Fibroblast of skin of abdomen (primary cell): ENCODE data around the gene MFAP1.
A peak's percentile ranks its signal among the peaks of the same experiment; 100 is the strongest.
"Not testable (repeated sequence)": the region's sequence is repeated elsewhere in the genome, so short reads cannot be mapped to it uniquely, and the experiment has no call there.

Experiments
- DNase-seq: peaks from one replicate; pipeline ENCODE4 v3.0.0-alpha.2; 2013

MFAP1 gene

DNA sequence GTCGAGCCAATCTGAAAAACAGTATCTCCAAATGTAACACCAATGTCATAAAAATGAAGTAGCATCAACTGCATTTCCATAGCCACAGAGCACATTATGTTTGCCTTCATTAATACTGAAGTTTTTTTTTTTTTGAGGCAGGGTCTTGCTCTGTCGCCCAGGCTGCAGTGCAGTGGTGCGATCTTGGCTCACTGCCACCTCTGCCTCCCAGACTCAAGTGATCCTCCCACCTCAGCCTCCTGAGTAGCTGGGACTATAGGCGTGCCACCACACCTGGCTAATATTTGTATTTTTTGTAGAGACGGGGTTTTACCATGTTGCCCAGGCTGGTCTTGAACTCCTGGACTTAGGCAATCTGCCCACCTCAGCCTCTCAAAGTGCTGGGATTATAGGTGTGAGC, 9.4 kb downstream of the MFAP1 start:
- DNase-seq, result not testable (repeated sequence)

DNA sequence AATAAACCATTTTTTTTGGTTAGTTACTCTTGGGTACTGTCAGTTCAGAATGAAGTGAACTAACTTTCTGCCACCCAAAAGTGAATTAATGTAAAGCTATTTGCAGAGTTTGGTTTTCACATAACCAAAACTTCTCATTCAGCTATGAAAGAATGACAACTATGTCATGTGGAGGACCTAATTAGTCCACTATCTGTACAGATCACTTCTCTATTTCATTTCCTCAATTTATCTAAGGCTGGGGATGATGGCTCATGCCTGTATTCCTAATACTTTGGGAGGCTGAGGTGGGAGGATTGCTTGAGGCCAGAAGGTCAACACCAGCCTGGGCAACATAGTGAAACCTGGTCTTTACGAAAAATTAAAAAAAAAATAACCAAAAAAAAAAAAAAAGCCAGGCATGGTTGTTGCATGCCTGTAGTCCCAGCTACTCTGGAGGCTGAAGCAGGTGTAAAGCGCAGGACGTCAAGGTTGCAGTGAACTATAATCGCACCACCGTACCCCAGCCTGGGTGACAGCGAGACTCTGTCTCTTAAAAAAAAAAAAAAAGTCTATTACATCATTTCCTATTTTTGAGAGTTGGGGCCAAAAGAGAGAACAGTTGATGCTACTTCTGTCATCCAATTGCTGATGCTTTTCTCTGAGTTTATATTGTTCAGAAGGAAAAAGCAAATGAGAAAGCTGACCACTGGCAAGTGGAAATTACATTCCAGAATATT, 15.4 kb downstream of the MFAP1 start:
- DNase-seq, result no peak

- no peak for DNase-seq
Observed at GRCh38 chr15:43808435-43808950, 16.0 kb downstream of the MFAP1 start.

GRCh38 chr15:43802676-43803075, 21.8 kb downstream of the MFAP1 start:
- DNase-seq, result not testable (repeated sequence)

DNA sequence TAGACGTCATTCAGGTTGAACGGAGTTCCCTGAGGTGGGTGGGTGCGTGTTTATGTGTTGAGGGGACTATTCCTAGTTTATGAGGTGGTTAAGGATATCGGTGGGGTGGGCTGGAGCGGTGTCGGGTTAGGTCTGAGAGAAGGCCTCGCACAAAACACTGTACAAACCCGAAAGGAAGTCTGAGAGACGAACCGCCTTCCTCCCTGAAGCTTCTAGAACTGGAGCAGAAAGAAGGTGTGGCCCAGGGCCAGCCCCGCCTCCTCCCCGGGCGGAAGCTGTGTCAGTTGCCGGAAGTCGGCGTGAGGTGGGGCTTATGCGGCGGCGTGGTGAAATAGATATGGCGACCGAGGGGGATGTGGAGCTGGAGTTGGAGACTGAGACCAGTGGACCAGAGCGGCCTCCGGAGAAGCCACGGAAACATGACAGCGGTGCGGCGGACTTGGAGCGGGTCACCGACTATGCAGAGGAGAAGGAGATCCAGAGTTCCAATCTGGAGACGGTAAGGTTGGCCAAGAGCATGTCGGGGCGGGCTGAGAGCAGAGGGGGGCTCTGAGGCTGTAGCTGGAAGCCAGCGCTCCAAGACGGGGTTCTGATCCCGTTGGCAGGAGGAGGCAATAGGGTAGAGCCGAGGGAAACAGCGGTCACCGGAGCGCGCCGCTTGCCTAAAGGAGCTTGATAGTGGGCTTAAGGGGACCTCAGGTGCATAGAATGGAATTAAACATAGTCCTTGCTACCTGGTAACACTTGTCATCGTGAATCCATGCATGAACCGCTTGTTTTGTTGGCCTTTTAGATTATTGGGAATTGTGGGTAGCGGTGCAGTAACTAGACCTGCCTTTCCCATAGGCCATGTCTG, 24.0 kb downstream of the MFAP1 start, which contains the start of gene HYPK:
Gene HYPK, plus strand, starts transcription at position 314 of the 856 bp plus-strand sequence. Its CDS starts 24 bp downstream, at position 338.
- DNase-seq, result peak; percentile 87

DNA sequence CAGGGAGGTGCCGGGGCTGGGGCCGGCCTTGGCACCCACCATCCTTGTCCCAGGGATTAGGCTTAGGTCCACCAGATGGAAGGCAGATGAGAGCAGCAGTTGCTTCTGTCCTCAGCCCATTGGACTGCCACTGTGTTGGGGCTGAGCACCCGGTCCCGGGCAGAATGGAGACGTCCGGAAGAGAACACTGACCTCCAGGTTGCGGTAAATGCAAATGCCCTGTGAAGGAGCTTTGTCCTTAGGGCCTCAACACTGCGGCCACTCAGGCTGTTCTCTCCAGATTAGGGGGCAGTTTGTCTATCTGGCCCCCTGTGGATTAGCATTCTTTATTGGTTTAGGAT, 24.6 kb downstream of the MFAP1 start, which contains the start of gene SERINC4:
Gene SERINC4, minus strand, starts transcription at position 276 of the 341 bp plus-strand sequence. Its CDS starts 234 bp downstream, at position 42.
- DNase-seq, result no peak

- no peak for DNase-seq
Observed at GRCh38 chr15:43799209-43799944, 25.1 kb downstream of the MFAP1 start.

- no peak for DNase-seq
Observed at GRCh38 chr15:43796566-43796965, 27.9 kb downstream of the MFAP1 start.

- DNase-seq, result no peak
Observed at GRCh38 chr15:43795997-43796396, 28.5 kb downstream of the MFAP1 start.

- DNase-seq, result no peak
Observed at GRCh38 chr15:43795197-43795596, 29.3 kb downstream of the MFAP1 start.

- DNase-seq, result peak; percentile 47
Observed at GRCh38 chr15:43794269-43795037, 30.0 kb downstream of the MFAP1 start.

DNA sequence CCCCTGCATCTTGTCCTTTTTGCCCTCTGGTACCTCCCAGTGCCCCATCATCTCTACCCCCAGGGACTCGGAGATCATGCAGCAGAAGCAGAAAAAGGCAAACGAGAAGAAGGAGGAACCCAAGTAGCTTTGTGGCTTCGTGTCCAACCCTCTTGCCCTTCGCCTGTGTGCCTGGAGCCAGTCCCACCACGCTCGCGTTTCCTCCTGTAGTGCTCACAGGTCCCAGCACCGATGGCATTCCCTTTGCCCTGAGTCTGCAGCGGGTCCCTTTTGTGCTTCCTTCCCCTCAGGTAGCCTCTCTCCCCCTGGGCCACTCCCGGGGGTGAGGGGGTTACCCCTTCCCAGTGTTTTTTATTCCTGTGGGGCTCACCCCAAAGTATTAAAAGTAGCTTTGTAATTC, 30.8 kb downstream of the MFAP1 start:
- no peak for DNase-seq

- DNase-seq, result no peak
Observed at GRCh38 chr15:43792761-43793476, 31.6 kb downstream of the MFAP1 start.

DNA sequence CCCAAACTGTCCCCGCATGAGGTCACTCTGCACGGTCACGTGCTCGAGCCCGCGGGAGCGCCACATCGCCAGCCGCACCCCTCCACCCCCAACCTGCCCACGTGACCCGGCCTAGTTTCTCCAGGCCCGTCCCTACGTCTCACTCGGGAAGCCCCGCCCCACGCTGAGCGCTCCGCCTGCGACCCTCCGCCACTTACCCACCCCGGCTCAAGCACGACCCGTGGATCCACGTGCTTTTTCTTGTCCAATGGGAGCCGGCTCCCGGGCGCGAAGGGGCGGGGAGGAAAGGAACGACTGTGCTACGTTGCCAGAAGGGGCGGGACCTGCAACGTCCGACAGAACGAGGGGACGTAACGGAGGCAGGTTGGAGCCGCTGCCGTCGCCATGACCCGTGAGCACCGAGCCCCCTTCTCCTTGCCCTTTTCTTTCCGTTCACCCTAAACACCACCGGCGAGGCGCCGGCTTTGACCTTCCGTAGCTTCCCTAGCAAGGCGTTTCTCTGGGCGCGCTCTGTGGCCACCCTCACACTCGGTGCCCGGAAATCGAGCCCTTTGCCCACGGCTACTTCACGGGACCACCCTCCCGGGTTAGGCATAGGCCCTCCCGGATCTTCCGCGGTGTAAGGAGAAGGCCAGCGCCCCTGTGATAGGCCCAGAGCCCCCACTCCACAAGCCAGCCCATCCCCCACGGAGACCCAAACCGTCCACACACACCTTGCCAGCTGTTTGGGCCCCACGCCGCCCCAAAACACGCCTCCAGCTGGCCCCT, 32.3 kb downstream of the MFAP1 start, which contains the start of gene SERF2:
Gene SERF2, plus strand, starts transcription at position 328 of the 768 bp plus-strand sequence. Its CDS starts 57 bp downstream, at position 385.
- peak; percentile 100 for DNase-seq

DNA sequence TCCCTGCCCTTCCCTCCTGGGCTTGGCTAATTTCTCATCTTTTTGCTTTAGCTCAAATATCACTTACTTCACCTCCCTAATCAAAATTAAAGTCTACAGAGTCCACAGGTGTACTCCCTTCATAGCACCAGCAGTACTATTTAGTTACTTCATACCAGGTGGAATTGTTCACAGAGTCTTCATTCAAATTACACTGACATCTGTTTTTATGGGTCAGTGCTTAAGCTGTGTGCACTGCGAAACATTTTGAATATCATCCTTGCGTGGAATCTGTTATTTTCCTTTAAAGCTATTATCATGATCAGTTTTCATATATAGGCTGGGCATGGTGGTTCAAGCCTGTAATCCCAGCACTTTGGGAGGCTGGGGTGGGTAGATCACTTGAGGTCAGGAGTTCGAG, 35.1 kb downstream of the MFAP1 start:
- DNase-seq, result no peak

DNA sequence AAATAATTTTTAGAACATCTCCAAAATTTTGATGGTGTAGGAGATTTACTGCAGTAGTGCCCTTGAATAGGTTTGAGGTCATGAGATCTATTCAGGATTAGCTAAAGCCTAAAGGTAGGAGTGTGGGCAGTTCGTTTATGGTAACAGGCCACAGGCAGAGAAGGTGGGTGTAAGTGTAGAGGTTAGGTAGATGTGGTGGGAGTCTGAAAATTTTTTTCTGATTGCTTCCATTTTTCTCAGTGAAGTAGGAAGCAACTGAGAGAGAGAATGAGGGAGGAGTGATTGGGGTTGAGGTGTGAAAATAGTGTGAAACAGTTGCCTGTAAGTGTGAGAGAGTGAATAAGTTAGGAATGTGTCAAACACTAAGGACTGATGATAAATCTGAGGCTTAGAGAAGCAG, 45.5 kb downstream of the MFAP1 start:
- no peak for DNase-seq

DNA sequence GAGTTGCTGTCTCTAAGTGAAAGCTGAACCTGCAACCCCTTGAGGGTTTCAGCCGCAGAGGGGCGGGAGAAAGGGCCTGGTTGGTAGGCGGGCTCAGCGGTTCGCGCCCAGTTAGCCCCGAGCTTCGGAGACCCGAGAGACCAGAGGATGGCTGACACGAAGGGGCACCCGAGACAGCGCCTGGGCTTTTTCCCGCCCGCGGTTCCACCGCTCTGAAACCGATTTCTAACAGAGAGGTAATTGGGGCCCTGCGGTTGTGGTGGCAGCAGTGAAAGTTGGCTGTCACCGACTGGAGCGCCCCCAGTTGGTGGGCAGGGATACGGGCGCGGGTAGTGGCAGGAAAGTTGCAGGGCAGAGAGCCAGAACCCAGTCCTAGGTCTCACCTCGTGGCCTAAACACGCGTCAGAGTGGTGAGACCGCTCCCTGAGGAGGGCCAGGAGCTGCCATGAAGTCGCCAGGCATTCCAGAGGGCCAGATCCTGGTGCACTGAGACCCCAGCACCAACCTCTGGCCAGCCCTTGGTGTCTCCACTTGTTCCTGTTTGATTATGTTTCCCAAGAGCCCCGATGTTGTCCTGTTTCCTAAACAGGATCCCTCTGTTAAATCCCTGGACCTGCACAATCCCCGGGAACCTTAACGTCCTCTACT, 47.1 kb downstream of the MFAP1 start:
- peak; percentile 64 for DNase-seq

GRCh38 chr15:43776718-43777266, 47.7 kb downstream of the MFAP1 start, which contains the start of gene ELL3:
Gene ELL3, minus strand, starts transcription at chr15:43776966. Its CDS starts 65 bp downstream, at chr15:43776901.
- peak; percentile 55 for DNase-seq

GRCh38 chr15:43776101-43776717, 48.3 kb downstream of the MFAP1 start:
- no peak for DNase-seq
